Naive thymus-derived CD4-positive, alpha-beta T cell (primary cell): ENCODE measurements around the gene SOHLH1. TPM values are rescaled to one million over a fixed set of nuclear protein-coding genes. Genes with fewer than 3 reads are reported as not detected.

Source experiments
- ATAC-seq: fragments of 150-1000 bp; cut with Tn5 transposase; 2 replicates; pipeline ENCODE4 v1.10.0; 2021; ENCODE audit warnings: mild to moderate bottlenecking, moderate library complexity
- CTCF ChIA-PET: fragments of 350-600 bp; sonication (Branson Sonifier 250); formaldehyde crosslinking; loops from one replicate; lab custom pipeline; 2021; ENCODE audit warnings: antibody characterized with exemption; lab: Charles Lee
- POLR2A ChIA-PET: fragments of 350-600 bp; sonication (Branson Sonifier 250); formaldehyde crosslinking; loops from one replicate; lab custom pipeline; 2021; ENCODE audit warnings: antibody characterized with exemption, inconsistent platforms; lab: Charles Lee
- DNase-seq, 9 donors: peaks; one replicate each; pipeline versions ENCODE4 v3.0.0 to v3.0.0-alpha.2; 2020 to 2022; ENCODE audit warnings: mixed read lengths in 1 of 9
- H3K27ac ChIP-seq: one replicate; pipeline ENCODE4 v1.7.0; 2013; ENCODE audit warnings: mild to moderate bottlenecking, low read depth, low read length, moderate library complexity
- H3K27me3 ChIP-seq, 2 donors: one replicate each; pipeline ENCODE4 v1.7.0; 2013; ENCODE audit warnings: low read length in 2 of 2, mild to moderate bottlenecking in 2 of 2, moderate library complexity in 2 of 2; ENCODE audit not compliant: control insufficient read depth in 2 of 2, insufficient read depth in 2 of 2
- H3K36me3 ChIP-seq, 3 experiments: 1 replicate in 2 of 3; 2 replicates in 1 of 3; pipeline ENCODE4 v1.7.0; 2013; ENCODE audit warnings: low read length in 3 of 3, mild to moderate bottlenecking in 3 of 3, moderate library complexity in 1 of 3; ENCODE audit not compliant: insufficient read depth in 3 of 3, control insufficient read depth in 2 of 3
- H3K4me1 ChIP-seq, 2 donors: one replicate each; pipeline ENCODE4 v1.7.0; 2013; ENCODE audit warnings: low read length in 2 of 2, mild to moderate bottlenecking in 2 of 2, moderate library complexity in 1 of 2; ENCODE audit not compliant: control insufficient read depth in 2 of 2, insufficient read depth in 2 of 2
- H3K4me3 ChIP-seq: 2 replicates; pipeline ENCODE4 v1.7.0; 2013; ENCODE audit warnings: mild to moderate bottlenecking, low read length
- H3K9me3 ChIP-seq, 3 experiments: 1 replicate in 2 of 3; 2 replicates in 1 of 3; pipeline ENCODE4 v1.7.0; 2013; ENCODE audit warnings: low read length in 3 of 3; ENCODE audit not compliant: control insufficient read depth in 2 of 3
- H3K27ac Mint-ChIP-seq, 9 donors: one replicate each; pipeline ENCODE4 v1.8.0; 2020 to 2022; ENCODE audit warnings: mixed read lengths in 9 of 9, mild to moderate bottlenecking in 8 of 9, moderate library complexity in 5 of 9, inconsistent platforms in 2 of 9
- H3K27me3 Mint-ChIP-seq, 5 donors: one replicate each; pipeline ENCODE4 v1.8.0; 2021 to 2022; ENCODE audit warnings: mixed read lengths in 5 of 5, mild to moderate bottlenecking in 1 of 5
- H3K36me3 Mint-ChIP-seq, 5 donors: one replicate each; pipeline ENCODE4 v1.8.0; 2020 to 2022; ENCODE audit warnings: mixed read lengths in 5 of 5, mild to moderate bottlenecking in 3 of 5, inconsistent platforms in 1 of 5
- H3K4me1 Mint-ChIP-seq, 7 donors: one replicate each; pipeline ENCODE4 v1.8.0; 2020 to 2022; ENCODE audit warnings: mixed read lengths in 7 of 7, mild to moderate bottlenecking in 3 of 7, inconsistent platforms in 1 of 7
- H3K4me3 Mint-ChIP-seq, 10 donors: one replicate each; pipeline ENCODE4 v1.8.0; 2020 to 2022; ENCODE audit warnings: mild to moderate bottlenecking in 10 of 10, mixed read lengths in 10 of 10, moderate library complexity in 6 of 10, inconsistent platforms in 2 of 10
- H3K9me3 Mint-ChIP-seq, 11 donors: one replicate each; pipeline ENCODE4 v1.8.0; 2020 to 2022; ENCODE audit warnings: mixed read lengths in 11 of 11, mild to moderate bottlenecking in 4 of 11, inconsistent platforms in 1 of 11, moderate library complexity in 1 of 11
- intact Hi-C, 2 donors: fragments of 100-400 bp; cut with micrococcal nuclease; formaldehyde crosslinking; loops; one replicate each; pipeline ENCODE4 v1.15.1; 2023
- polyA plus RNA-seq, 2 donors: library from polyadenylated mRNA; unstranded; fragments of 300-500 nt; fragmentation: Illumina TruSeq; gene quantifications; one replicate each; pipeline ENCODE4 v1.2.3, GENCODE V29; 2021
- total RNA-seq, 6 experiments: library from RNA in 5 of 6; stranded (reverse) in 5 of 6; gene quantifications; 1 replicate in 5 of 6; 2 replicates in 1 of 6; pipeline ENCODE4 v1.2.3 and lab custom pipeline; 2021 to 2026

The SOHLH1 gene
- total and polyA plus RNA-seq, 7 experiments from 2014 or later: not detected

DNA sequence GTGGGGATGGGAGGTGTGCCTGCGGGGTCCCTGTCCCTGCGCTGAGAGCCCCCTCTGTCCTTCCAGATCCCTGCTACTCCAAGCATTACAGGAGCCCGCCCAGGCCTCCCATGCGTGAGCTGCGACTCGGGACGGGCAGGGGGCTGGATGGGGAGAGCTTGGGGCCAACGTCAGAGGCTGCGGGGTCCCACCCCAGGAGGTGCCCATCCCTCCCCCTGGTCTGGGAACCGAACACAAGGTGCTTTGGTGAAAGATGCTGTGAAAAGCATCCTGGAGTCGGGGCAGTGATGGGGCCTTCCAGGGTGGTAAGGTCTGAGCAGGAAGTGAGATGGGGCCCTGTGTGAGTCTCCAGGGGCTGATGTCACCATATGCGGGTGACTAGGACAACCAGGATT lies 33.5 kb downstream of the SOHLH1 start:
- H3K9me3 Mint-ChIP-seq: peaks cover 0 to 5% (median 0%) of the 10 kb centered on the region in 11 donors
- no peak for ATAC-seq
- ChIA-PET CTCF (no interaction called here), POLR2A (no interaction called here)
- no peaks in the 10 kb centered on the region for H3K36me3 ChIP-seq
- H3K27ac Mint-ChIP-seq: no peak overlapping the region
- no peaks in the 10 kb centered on the region for H3K27me3 ChIP-seq
- no peaks in the 10 kb centered on the region for H3K36me3 Mint-ChIP-seq
- no peaks in the 10 kb centered on the region for H3K4me1 Mint-ChIP-seq
- H3K4me1 ChIP-seq: no peaks in the 10 kb centered on the region
- H3K27ac ChIP-seq: no peak overlapping the region
- H3K9me3 ChIP-seq: no peaks in the 10 kb centered on the region
- intact Hi-C loops: no loop called here
- peaks cover 0 to 4% (median 0%) of the 10 kb centered on the region in 5 donors for H3K27me3 Mint-ChIP-seq
- DNase-seq: no peak
- no peak overlapping the region for H3K4me3 ChIP-seq
- no peak overlapping the region for H3K4me3 Mint-ChIP-seq

DNA sequence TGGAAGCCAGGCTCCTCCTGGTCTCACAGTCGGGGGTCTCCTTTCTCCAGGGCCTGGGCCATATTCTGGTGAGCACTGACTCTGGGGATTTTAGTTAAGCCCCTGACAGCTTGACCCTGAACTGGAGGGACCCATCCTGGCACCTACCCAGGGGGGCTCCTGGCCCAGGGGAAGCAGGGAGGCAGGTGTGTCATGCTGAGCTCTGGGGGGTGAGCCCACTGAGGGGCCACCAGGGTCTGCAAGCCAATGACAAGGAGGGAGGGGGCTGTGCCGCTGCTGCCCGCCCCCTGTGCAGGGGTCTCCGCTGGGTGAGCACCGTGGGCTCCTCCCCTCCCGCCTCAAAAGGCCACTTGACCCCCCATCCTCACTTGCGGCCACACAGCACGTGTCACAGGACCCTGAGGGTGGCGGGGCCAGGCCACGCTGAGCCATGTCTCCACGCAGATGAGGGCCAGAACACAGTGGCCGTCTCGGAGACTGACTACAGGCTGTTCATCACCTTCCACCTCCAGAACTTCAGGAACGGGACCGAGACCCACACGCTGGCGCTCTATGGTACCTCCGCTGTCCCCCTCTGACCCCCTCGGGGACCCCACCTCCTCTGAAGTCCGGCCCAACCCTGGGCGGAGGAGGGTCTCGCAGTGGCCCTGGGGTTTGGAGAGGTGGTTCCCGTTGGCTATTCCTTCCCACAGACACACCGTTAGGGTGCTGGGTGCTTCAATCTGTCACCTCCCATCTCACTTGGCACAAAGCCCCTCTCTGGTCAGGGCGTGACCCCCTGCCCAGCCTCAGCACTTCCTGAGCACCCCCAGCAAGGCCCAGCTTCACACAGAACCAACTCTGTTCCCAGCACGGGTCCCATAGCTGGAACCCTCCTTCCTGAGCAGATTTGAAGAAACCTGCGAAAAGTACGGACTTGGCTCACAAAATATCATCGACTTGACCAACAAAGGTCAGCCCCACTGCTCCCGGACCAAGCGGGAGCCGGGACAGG lies 34.2 kb downstream of the SOHLH1 start:
- ATAC-seq (no peak), DNase-seq (no peak)
- Mint-ChIP-seq H3K4me3 (no peak overlapping the region), H3K4me1 (no peaks in the 10 kb centered on the region), H3K36me3 (no peaks in the 10 kb centered on the region), H3K9me3 (peaks cover 0 to 5% (median 0%) of the 10 kb centered on the region in 11 donors), H3K27ac (no peak overlapping the region), H3K27me3 (peaks cover 0 to 4% (median 0%) of the 10 kb centered on the region in 5 donors)
- intact Hi-C loops: no loop called here
- Histone ChIP-seq H3K4me3 (no peak overlapping the region), H3K4me1 (no peaks in the 10 kb centered on the region), H3K27me3 (no peaks in the 10 kb centered on the region), H3K9me3 (no peaks in the 10 kb centered on the region), H3K27ac (no peak overlapping the region), H3K36me3 (no peaks in the 10 kb centered on the region)
- ChIA-PET POLR2A (no interaction called here), CTCF (no interaction called here)

DNA sequence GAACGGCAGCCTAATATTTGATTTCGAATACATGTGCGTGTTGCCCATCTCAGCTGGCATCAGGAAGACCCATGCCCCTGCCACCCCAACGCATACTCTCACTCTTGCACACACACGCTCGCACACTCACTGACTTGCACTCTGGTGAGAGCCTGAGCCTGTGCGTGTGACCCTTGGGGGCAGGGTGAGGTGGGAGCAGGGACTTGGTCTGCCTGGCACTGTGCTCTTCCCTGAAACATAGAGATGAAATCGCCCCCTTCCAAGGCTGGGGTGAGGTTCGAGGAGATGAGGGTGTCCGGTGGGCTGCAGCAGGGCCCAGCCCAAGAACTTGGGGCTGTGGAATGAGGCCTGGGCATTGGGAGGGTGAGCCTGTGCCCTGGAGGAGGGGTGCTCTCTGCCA lies 35.0 kb downstream of the SOHLH1 start:
- Mint-ChIP-seq H3K4me1 (no peaks in the 10 kb centered on the region), H3K36me3 (no peaks in the 10 kb centered on the region), H3K9me3 (peaks cover 0 to 5% (median 0%) of the 10 kb centered on the region in 11 donors), H3K4me3 (no peak overlapping the region), H3K27ac (no peak overlapping the region), H3K27me3 (peaks cover 0 to 4% (median 0%) of the 10 kb centered on the region in 5 donors)
- intact Hi-C loops: no loop called here
- ATAC-seq: no peak
- no peaks in the 10 kb centered on the region for H3K9me3 ChIP-seq
- H3K4me1 ChIP-seq: no peaks in the 10 kb centered on the region
- no peak for DNase-seq
- ChIA-PET CTCF (no interaction called here), POLR2A (no interaction called here)
- no peaks in the 10 kb centered on the region for H3K36me3 ChIP-seq
- H3K27ac ChIP-seq: no peak overlapping the region
- H3K27me3 ChIP-seq: no peaks in the 10 kb centered on the region
- no peak overlapping the region for H3K4me3 ChIP-seq

DNA sequence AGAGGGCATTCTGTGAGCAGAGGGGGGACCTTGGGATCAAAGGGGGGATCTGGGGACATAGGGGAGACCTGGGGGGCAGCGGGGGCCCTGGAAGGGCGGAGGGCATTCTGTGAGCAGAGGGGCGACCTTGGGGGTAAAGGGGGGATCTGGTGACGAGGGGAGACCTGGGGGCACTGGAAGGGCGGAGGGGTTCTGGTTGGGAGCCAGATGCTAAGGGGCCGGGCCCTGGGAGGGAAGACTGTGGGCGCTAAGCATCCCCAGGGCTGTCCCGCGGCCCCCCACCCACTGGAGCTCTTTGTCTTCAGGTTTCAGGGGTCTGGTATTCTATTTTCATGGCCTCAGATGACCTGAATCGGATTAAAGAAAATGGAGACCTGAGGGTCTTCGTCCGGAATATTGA lies 35.4 kb downstream of the SOHLH1 start:
- Histone ChIP-seq H3K4me3 (no peak overlapping the region), H3K4me1 (no peaks in the 10 kb centered on the region), H3K9me3 (no peaks in the 10 kb centered on the region), H3K27me3 (no peaks in the 10 kb centered on the region), H3K36me3 (no peaks in the 10 kb centered on the region), H3K27ac (no peak overlapping the region)
- Mint-ChIP-seq H3K9me3 (peaks cover 0 to 3% (median 0%) of the 10 kb centered on the region in 11 donors), H3K4me1 (no peaks in the 10 kb centered on the region), H3K4me3 (no peak overlapping the region), H3K36me3 (no peaks in the 10 kb centered on the region), H3K27me3 (no peaks in the 10 kb centered on the region), H3K27ac (no peak overlapping the region)
- no peak for ATAC-seq
- ChIA-PET CTCF (no interaction called here), POLR2A (no interaction called here)
- no peak for DNase-seq
- intact Hi-C loops: no loop called here

DNA sequence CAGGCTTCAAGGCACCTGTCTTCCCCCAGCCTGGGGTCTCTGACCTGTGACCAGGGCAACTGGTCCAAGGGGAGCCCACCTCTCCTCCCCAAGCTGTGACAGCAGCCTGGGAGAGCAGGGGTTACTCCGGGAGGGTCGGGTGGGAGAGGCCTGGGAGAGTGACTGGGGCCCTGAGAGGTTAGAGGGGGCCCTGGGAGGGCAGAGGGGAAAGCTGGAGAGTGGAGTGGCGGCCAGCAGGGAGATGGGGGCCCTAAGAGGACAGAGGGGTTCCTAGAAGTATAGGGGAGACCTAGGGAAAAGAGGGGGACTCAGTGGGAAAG lies 35.9 kb downstream of the SOHLH1 start:
- H3K36me3 ChIP-seq: no peaks in the 10 kb centered on the region
- POLR2A ChIA-PET: no interaction called here
- H3K4me3 ChIP-seq: no peak overlapping the region
- no peaks in the 10 kb centered on the region for H3K9me3 Mint-ChIP-seq
- no peak overlapping the region for H3K4me3 Mint-ChIP-seq
- H3K4me1 Mint-ChIP-seq: no peaks in the 10 kb centered on the region
- H3K27ac ChIP-seq: no peak overlapping the region
- H3K9me3 ChIP-seq: no peaks in the 10 kb centered on the region
- H3K4me1 ChIP-seq: no peaks in the 10 kb centered on the region
- H3K27me3 ChIP-seq: no peaks in the 10 kb centered on the region
- H3K27ac Mint-ChIP-seq: no peak overlapping the region
- intact Hi-C loops: no loop called here
- CTCF ChIA-PET: no interaction called here
- no peak for ATAC-seq
- no peaks in the 10 kb centered on the region for H3K36me3 Mint-ChIP-seq
- no peaks in the 10 kb centered on the region for H3K27me3 Mint-ChIP-seq
- no peak for DNase-seq

DNA sequence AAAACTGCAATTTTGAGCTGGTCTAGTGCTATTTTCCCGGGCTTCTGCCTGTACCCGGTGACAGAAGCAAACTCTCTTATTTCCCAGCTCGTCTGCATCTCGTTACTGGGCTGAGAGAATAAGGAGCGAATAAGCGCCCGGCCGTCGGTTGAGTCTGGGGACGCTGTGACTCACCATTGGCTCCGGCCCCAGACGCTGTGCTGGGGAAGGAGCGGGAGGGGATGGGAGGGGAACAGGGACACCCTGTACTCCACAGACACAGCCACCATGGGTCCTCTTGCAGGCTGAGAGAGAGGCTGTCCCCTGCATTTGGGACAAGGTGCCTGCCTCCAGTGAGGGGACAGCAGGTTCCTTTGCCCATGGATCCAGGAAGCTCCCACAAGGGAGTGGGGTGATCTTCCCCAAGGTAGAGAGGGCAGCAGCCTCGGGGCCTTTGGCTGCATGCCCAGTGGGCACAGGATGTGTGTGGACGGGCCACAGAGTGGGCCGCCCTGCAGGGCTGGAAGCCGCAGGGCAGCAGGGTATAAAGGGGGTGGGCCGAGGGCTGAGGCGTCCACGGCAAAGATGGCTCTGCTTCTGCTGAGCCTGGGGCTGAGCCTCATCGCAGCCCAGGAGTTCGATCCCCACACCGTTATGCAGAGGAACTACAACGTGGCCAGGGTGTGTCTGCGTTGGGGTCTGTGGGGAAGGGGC lies 36.4 kb downstream of the SOHLH1 start, which contains the start of gene LCN9:
TSS of gene LCN9 (plus strand) at position 552 of the 693 bp plus-strand sequence. CDS start at position 565, 13 bp downstream.
- H3K4me3 Mint-ChIP-seq: no peak within 1 kb of the TSS
- H3K4me1 Mint-ChIP-seq: no peaks in the 10 kb centered on the region
- no peaks in the 10 kb centered on the region for H3K4me1 ChIP-seq
- no peaks in the 10 kb centered on the region for H3K36me3 ChIP-seq
- peaks cover 0 to 3% (median 0%) of the 10 kb centered on the region in 5 donors for H3K27me3 Mint-ChIP-seq
- H3K27me3 ChIP-seq: no peaks in the 10 kb centered on the region
- no peak within 1 kb of the TSS for H3K4me3 ChIP-seq
- intact Hi-C loops: no loop called here
- ChIA-PET POLR2A (no interaction called here), CTCF (no interaction called here)
- no peaks in the 10 kb centered on the region for H3K9me3 ChIP-seq
- no peak within 1 kb of the TSS for H3K27ac ChIP-seq
- H3K36me3 Mint-ChIP-seq: no peaks in the 10 kb centered on the region
- no peak for DNase-seq
- H3K9me3 Mint-ChIP-seq: no peaks in the 10 kb centered on the region
- H3K27ac Mint-ChIP-seq: no peak within 1 kb of the TSS
- no peak for ATAC-seq
